Upper lobe of left lung (tissue), 4 donors: ENCODE measurements around the gene ANAPC16.

Experiments used
- CTCF ChIP-seq, 6 experiments: fragments of 450-650 bp in 4 of 6; fragments of 200-600 bp in 2 of 6; sonication (generic) in 2 of 6; IDR thresholded peaks; one replicate each; pipeline ENCODE4 v1.5.1; 2016 to 2019; ENCODE audit warnings: antibody characterized with exemption in 6 of 6
- EP300 ChIP-seq, 4 donors: sonication (generic); formaldehyde crosslinking; IDR thresholded peaks; one replicate each; pipeline ENCODE4 v1.5.1; 2017; ENCODE audit warnings: antibody characterized with exemption in 4 of 4, control low read depth in 2 of 4
- POLR2A ChIP-seq, 4 donors: fragments of 450-650 bp; IDR thresholded peaks; one replicate each; pipeline ENCODE4 v1.5.1; 2016 to 2017; ENCODE audit warnings: antibody characterized with exemption in 4 of 4, mild to moderate bottlenecking in 2 of 4

GRCh38 chr10:72267381-72267780 is 51.6 kb downstream of the ANAPC16 start:
- TF ChIP-seq EP300 (IDR thresholded peaks at IDR 0.05) (no peak), CTCF (IDR thresholded peaks at IDR 0.05) (no peak), POLR2A (IDR thresholded peaks at IDR 0.05) (no peak)
